HepG2 (cell line): ENCODE results near the gene PSMB10. TPM values are rescaled to one million over a fixed set of nuclear protein-coding genes. Genes with fewer than 3 reads are reported as not detected.

Source experiments
- AGO1 ChIP-seq: fragments of 200-400 bp; formaldehyde crosslinking; IDR thresholded peaks from 2 replicates; pipeline ENCODE4 v1.6.1; 2017; ENCODE audit warnings: mild to moderate bottlenecking, low read depth, low read length, moderate library complexity; ENCODE audit not compliant: poor library complexity, severe bottlenecking
- BORCS8-MEF2B ChIP-seq: sonication (generic); formaldehyde crosslinking; IDR thresholded peaks from 2 replicates; pipeline ENCODE4 v1.8.0; 2022; ENCODE audit warnings: mild to moderate bottlenecking, missing genetic modification reagents
- EZH2 ChIP-seq: conservative IDR thresholded peaks from 2 replicates; pipeline ENCODE4 v1.6.1; 2012; ENCODE audit warnings: mild to moderate bottlenecking, low read depth, low read length, moderate library complexity
- FOXC1 ChIP-seq: sonication (generic); formaldehyde crosslinking; IDR thresholded peaks from 2 replicates; pipeline ENCODE4 v1.8.0; 2022; ENCODE audit warnings: mild to moderate bottlenecking, missing genetic modification reagents, borderline replicate concordance
- GATA4 ChIP-seq: sonication (generic); IDR thresholded peaks from 2 replicates; pipeline ENCODE4 v1.6.1; 2016; ENCODE audit warnings: antibody characterized with exemption, low read depth, borderline replicate concordance
- HNRNPH1 ChIP-seq: fragments of 200-400 bp; formaldehyde crosslinking; optimal IDR thresholded peaks from 2 replicates; pipeline ENCODE3; 2017; ENCODE audit warnings: mild to moderate bottlenecking, low read depth, low read length
- HOXA9 ChIP-seq: sonication (generic); formaldehyde crosslinking; IDR thresholded peaks from 2 replicates; pipeline ENCODE4 v1.8.1; 2022; ENCODE audit warnings: missing genetic modification reagents, mild to moderate bottlenecking, moderate library complexity, borderline replicate concordance
- KAT7 ChIP-seq: IDR thresholded peaks from 2 replicates; pipeline ENCODE4 v1.6.1; 2018; ENCODE audit warnings: borderline replicate concordance, missing compliant biosample characterization
- KDM1A ChIP-seq: IDR thresholded peaks from 2 replicates; pipeline ENCODE4 v1.6.1; 2016; ENCODE audit warnings: missing compliant biosample characterization
- MXI1 ChIP-seq: IDR thresholded peaks from 3 replicates; pipeline ENCODE4 v1.6.1; 2012; ENCODE audit warnings: low read depth, low read length, inconsistent platforms, borderline replicate concordance
- PRPF4 ChIP-seq: fragments of 200-400 bp; formaldehyde crosslinking; IDR thresholded peaks from 2 replicates; pipeline ENCODE4 v1.6.1; 2016; ENCODE audit warnings: low read length, low read depth; ENCODE audit not compliant: poor library complexity, severe bottlenecking
- RARA ChIP-seq: IDR thresholded peaks from 2 replicates; pipeline ENCODE4 v1.6.1; 2016; ENCODE audit warnings: missing genetic modification reagents, missing compliant biosample characterization
- RARG ChIP-seq: sonication (generic); formaldehyde crosslinking; IDR thresholded peaks from 2 replicates; pipeline ENCODE4 v1.4.0; 2020; ENCODE audit warnings: low read depth, mild to moderate bottlenecking, missing genetic modification reagents
- REXO4 ChIP-seq: sonication (generic); formaldehyde crosslinking; IDR thresholded peaks from 2 replicates; pipeline ENCODE4 v1.8.0; 2022; ENCODE audit warnings: missing genetic modification reagents, mild to moderate bottlenecking, borderline replicate concordance
- SMAD9 ChIP-seq: sonication (generic); formaldehyde crosslinking; IDR thresholded peaks from 2 replicates; pipeline ENCODE4 v1.5.1; 2020; ENCODE audit warnings: mild to moderate bottlenecking, missing genetic modification reagents
- TGIF2 ChIP-seq: IDR thresholded peaks from 2 replicates; pipeline ENCODE4 v1.6.1; 2016; ENCODE audit warnings: control low read depth, missing compliant biosample characterization
- TSC22D2 ChIP-seq: sonication (generic); formaldehyde crosslinking; IDR thresholded peaks from 2 replicates; pipeline ENCODE4 v1.5.1; 2020; ENCODE audit warnings: missing genetic modification reagents, mild to moderate bottlenecking, borderline replicate concordance
- ZNF232 ChIP-seq: sonication (generic); formaldehyde crosslinking; IDR thresholded peaks from 2 replicates; pipeline ENCODE4 v1.4.0; 2020; ENCODE audit warnings: missing genetic modification reagents, borderline replicate concordance
- ZNF530 ChIP-seq: sonication (generic); formaldehyde crosslinking; IDR thresholded peaks from 2 replicates; pipeline ENCODE4 v1.5.0; 2020; ENCODE audit warnings: low read depth, mild to moderate bottlenecking, missing genetic modification reagents
- ZNF550 ChIP-seq: sonication (generic); formaldehyde crosslinking; IDR thresholded peaks from 2 replicates; pipeline ENCODE4 v1.4.0; 2020; ENCODE audit warnings: mild to moderate bottlenecking, missing genetic modification reagents, borderline replicate concordance
- ZNF772 ChIP-seq: sonication (generic); formaldehyde crosslinking; IDR thresholded peaks from 2 replicates; pipeline ENCODE4 v1.5.0; 2020; ENCODE audit warnings: mild to moderate bottlenecking, missing genetic modification reagents
- ZSCAN22 ChIP-seq: sonication (generic); formaldehyde crosslinking; IDR thresholded peaks from 2 replicates; pipeline ENCODE4 v1.4.0; 2020; ENCODE audit warnings: mild to moderate bottlenecking, missing genetic modification reagents
- ZSCAN30 ChIP-seq: sonication (generic); formaldehyde crosslinking; IDR thresholded peaks from 2 replicates; pipeline ENCODE4 v1.5.0; 2020; ENCODE audit warnings: mild to moderate bottlenecking, missing genetic modification reagents
- polyA plus RNA-seq, 8 experiments: library from polyadenylated mRNA; depleted of rRNA in 3 of 8; stranded (reverse) in 7 of 8; unstranded in 1 of 8; fragments of >200 nt; fragmentation: Illumina TruSeq in 4 of 8; extraction: Trizol in 4 of 8; gene quantifications; 2 replicates each; pipeline versions ENCODE4 v1.2.1 to v1.2.3, GENCODE V29; 2011 to 2016; ENCODE audit warnings: low read depth in 4 of 8, missing spikeins in 1 of 8, mixed read lengths in 1 of 8; ENCODE audit not compliant: insufficient read depth in 1 of 8
- total RNA-seq, 5 experiments: library from RNA; depleted of rRNA; stranded (reverse); fragments of >200 nt; fragmentation: Illumina TruSeq; extraction: Trizol; gene quantifications; 2 replicates each; pipeline ENCODE4 v1.2.3, GENCODE V29; 2016; ENCODE audit warnings: low read depth in 1 of 5
- TF ChIP-seq, protein P1 (sequence below): sonication (generic); formaldehyde crosslinking; IDR thresholded peaks from 2 replicates; pipeline ENCODE4 v1.4.0; 2020; ENCODE audit warnings: missing genetic modification reagents
- TF ChIP-seq, protein P2 (sequence below): sonication (generic); formaldehyde crosslinking; IDR thresholded peaks from 2 replicates; pipeline ENCODE4 v1.4.0; 2020; ENCODE audit warnings: missing genetic modification reagents, borderline replicate concordance

The PSMB10 gene
- total and polyA plus RNA-seq, 2 of the 13 experiments (the other 11 are each of a cell fraction or from before 2014, with no cell fraction given) = 12.7 to 65.9 TPM

DNA sequence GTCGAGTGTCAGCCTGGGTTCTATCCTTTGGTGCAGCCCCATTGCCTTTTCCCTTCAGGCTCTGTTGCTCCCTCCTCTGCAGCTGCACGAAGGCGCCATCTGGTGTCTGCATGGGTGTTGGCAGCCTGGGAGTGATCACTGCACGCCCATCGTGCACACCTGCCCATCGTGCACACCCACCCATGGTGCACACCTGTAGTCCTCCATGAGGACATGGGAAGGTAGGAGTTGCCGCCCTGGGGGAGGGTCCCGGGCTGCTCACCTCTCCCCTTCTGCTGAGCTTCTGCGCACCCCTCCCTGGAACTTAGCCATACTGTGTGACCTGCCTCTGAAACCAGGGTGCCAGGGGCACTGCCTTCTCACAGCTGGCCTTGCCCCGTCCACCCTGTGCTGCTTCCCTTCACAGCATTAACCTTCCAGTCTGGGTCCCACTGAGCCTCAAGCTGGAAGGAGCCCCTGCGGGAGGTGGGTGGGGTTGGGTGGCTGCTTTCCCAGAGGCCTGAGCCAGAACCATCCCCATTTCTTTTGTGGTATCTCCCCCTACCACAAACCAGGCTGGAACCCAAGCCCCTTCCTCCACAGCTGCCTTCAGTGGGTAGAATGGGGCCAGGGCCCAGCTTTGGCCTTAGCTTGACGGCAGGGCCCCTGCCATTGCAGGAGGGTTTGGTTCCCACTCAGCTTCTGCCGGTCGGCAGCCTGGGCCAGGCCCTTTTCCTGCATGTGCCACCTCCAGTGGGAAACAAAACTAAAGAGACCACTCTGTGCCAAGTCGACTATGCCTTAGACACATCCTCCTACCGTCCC is 7.9 kb downstream of the PSMB10 start (continued):
- TF ChIP-seq, protein P1, sequence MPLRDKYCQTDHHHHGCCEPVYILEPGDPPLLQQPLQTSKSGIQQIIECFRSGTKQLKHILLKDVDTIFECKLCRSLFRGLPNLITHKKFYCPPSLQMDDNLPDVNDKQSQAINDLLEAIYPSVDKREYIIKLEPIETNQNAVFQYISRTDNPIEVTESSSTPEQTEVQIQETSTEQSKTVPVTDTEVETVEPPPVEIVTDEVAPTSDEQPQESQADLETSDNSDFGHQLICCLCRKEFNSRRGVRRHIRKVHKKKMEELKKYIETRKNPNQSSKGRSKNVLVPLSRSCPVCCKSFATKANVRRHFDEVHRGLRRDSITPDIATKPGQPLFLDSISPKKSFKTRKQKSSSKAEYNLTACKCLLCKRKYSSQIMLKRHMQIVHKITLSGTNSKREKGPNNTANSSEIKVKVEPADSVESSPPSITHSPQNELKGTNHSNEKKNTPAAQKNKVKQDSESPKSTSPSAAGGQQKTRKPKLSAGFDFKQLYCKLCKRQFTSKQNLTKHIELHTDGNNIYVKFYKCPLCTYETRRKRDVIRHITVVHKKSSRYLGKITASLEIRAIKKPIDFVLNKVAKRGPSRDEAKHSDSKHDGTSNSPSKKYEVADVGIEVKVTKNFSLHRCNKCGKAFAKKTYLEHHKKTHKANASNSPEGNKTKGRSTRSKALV (CRISPR knock-in tag) = no peak
- TF ChIP-seq, protein P2, sequence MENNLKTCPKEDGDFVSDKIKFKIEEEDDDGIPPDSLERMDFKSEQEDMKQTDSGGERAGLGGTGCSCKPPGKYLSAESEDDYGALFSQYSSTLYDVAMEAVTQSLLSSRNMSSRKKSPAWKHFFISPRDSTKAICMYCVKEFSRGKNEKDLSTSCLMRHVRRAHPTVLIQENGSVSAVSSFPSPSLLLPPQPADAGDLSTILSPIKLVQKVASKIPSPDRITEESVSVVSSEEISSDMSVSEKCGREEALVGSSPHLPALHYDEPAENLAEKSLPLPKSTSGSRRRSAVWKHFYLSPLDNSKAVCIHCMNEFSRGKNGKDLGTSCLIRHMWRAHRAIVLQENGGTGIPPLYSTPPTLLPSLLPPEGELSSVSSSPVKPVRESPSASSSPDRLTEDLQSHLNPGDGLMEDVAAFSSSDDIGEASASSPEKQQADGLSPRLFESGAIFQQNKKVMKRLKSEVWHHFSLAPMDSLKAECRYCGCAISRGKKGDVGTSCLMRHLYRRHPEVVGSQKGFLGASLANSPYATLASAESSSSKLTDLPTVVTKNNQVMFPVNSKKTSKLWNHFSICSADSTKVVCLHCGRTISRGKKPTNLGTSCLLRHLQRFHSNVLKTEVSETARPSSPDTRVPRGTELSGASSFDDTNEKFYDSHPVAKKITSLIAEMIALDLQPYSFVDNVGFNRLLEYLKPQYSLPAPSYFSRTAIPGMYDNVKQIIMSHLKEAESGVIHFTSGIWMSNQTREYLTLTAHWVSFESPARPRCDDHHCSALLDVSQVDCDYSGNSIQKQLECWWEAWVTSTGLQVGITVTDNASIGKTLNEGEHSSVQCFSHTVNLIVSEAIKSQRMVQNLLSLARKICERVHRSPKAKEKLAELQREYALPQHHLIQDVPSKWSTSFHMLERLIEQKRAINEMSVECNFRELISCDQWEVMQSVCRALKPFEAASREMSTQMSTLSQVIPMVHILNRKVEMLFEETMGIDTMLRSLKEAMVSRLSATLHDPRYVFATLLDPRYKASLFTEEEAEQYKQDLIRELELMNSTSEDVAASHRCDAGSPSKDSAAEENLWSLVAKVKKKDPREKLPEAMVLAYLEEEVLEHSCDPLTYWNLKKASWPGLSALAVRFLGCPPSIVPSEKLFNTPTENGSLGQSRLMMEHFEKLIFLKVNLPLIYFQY = no peak
- TF ChIP-seq KDM1A (CRISPR knock-in tag) = no peak
- TF ChIP-seq REXO4 (CRISPR knock-in tag) = no peak
- no peak for TF ChIP-seq FOXC1
- no peak for TF ChIP-seq ZNF232 (CRISPR knock-in tag)
- TF ChIP-seq TSC22D2 (CRISPR knock-in tag) = no peak
- TF ChIP-seq HNRNPH1 = no peak
- TF ChIP-seq BORCS8-MEF2B (CRISPR knock-in tag) = 0 out of 2 replicates have a peak, but pooled peaks have one; percentile 34
- 0 out of 2 replicates have a peak, but pooled peaks have one; percentile 17 for TF ChIP-seq RARA (CRISPR knock-in tag)
- no peak for TF ChIP-seq TGIF2 (CRISPR knock-in tag)
- TF ChIP-seq GATA4 = no peak
- no peak for TF ChIP-seq ZSCAN30 (CRISPR knock-in tag)
- no peak for TF ChIP-seq SMAD9 (CRISPR knock-in tag)
- no peak for TF ChIP-seq RARG
- TF ChIP-seq PRPF4 = no peak
- no peak for TF ChIP-seq ZSCAN22 (CRISPR knock-in tag)
- no peak for TF ChIP-seq ZNF530 (CRISPR knock-in tag)
- peak; percentile 33; the same call in 1 of the 2 replicates for TF ChIP-seq HOXA9
- no peak for TF ChIP-seq KAT7 (CRISPR knock-in tag)
- TF ChIP-seq ZNF550 (CRISPR knock-in tag) = 0 out of 2 replicates have a peak, but pooled peaks have one; percentile 27
- no peak for TF ChIP-seq MXI1
- no peak for TF ChIP-seq EZH2
- peak; percentile 29 for TF ChIP-seq AGO1
- TF ChIP-seq ZNF772 (CRISPR knock-in tag) = 0 out of 2 replicates have a peak, but pooled peaks have one; percentile 29
